GM23338 (cell line): ENCODE results near the gene OTUD3. TPM values are rescaled to one million over a fixed set of nuclear protein-coding genes. Genes with fewer than 3 reads are reported as not detected.

Experiments used
- ATAC-seq: fragments of 200-7000 bp; cut with Tn5 transposase; 3 replicates; pipeline ENCODE4 v1.9.1; 2020
- DNase-seq: peaks from one replicate; pipeline ENCODE4 v3.0.0-alpha.2; 2015; ENCODE audit warnings: low spot score
- H2AFZ ChIP-seq: fragments of 200-600 bp; sonication (generic); 2 replicates; pipeline ENCODE4 v1.8.0; 2016; ENCODE audit warnings: antibody characterized with exemption, mild to moderate bottlenecking, moderate library complexity
- H3F3A ChIP-seq: fragments of 200-600 bp; sonication (generic); replicated peaks from 2 replicates; pipeline ENCODE4 v1.8.0; 2017; ENCODE audit warnings: antibody characterized with exemption, mixed run types, low read depth
- H3K27ac ChIP-seq: fragments of 200-600 bp; sonication (generic); 2 replicates; pipeline ENCODE4 v1.6.1; 2016; ENCODE audit warnings: low read depth
- H3K27me3 ChIP-seq: fragments of 200-600 bp; sonication (generic); 2 replicates; pipeline ENCODE4 v1.8.0; 2016; ENCODE audit warnings: mild to moderate bottlenecking, mixed run types, moderate library complexity; ENCODE audit not compliant: insufficient read depth
- H3K36me3 ChIP-seq: fragments of 200-600 bp; sonication (generic); 2 replicates; pipeline ENCODE4 v1.8.0; 2016; ENCODE audit warnings: mild to moderate bottlenecking; ENCODE audit not compliant: insufficient read depth
- H3K4me1 ChIP-seq: fragments of 200-600 bp; sonication (generic); 2 replicates; pipeline ENCODE4 v1.8.0; 2016; ENCODE audit warnings: mild to moderate bottlenecking, moderate library complexity; ENCODE audit not compliant: insufficient read depth
- H3K4me2 ChIP-seq: fragments of 200-600 bp; sonication (generic); 2 replicates; pipeline ENCODE4 v1.7.1; 2017; ENCODE audit warnings: mixed run types
- H3K4me3 ChIP-seq: fragments of 200-600 bp; sonication (generic); 2 replicates; pipeline ENCODE4 v1.6.1; 2016; ENCODE audit warnings: mixed run types
- H3K79me2 ChIP-seq: fragments of 200-600 bp; sonication (generic); replicated peaks from 2 replicates; pipeline ENCODE4 v1.8.0; 2017; ENCODE audit warnings: mild to moderate bottlenecking; ENCODE audit not compliant: insufficient read depth
- H3K9me2 ChIP-seq: fragments of 200-600 bp; sonication (generic); 2 replicates; pipeline ENCODE4 v1.8.0; 2017; ENCODE audit not compliant: insufficient read depth
- H4K20me1 ChIP-seq: fragments of 200-600 bp; sonication (generic); replicated peaks from 2 replicates; pipeline ENCODE4 v1.8.0; 2017; ENCODE audit warnings: mild to moderate bottlenecking; ENCODE audit not compliant: insufficient read depth
- H3K27ac Mint-ChIP-seq: 2 replicates; pipeline ENCODE4 v1.8.0; 2020; ENCODE audit warnings: inconsistent platforms, mild to moderate bottlenecking, moderate library complexity, mixed read lengths
- H3K27me3 Mint-ChIP-seq: 3 replicates; pipeline ENCODE4 v1.8.0; 2022; ENCODE audit warnings: low read depth, mild to moderate bottlenecking, moderate library complexity, mixed read lengths, inconsistent platforms; ENCODE audit not compliant: insufficient read depth, poor library complexity
- H3K36me3 Mint-ChIP-seq: 3 replicates; pipeline ENCODE4 v1.8.0; 2021; ENCODE audit warnings: low read depth, mild to moderate bottlenecking, inconsistent platforms, moderate library complexity, mixed read lengths
- H3K4me1 Mint-ChIP-seq: 3 replicates; pipeline ENCODE4 v1.8.0; 2020; ENCODE audit warnings: mild to moderate bottlenecking, inconsistent platforms, mixed read lengths
- H3K4me3 Mint-ChIP-seq: 3 replicates; pipeline ENCODE4 v1.8.0; 2021; ENCODE audit warnings: moderate library complexity, mild to moderate bottlenecking, inconsistent platforms, mixed read lengths
- H3K9me3 Mint-ChIP-seq: 3 replicates; pipeline ENCODE4 v1.8.0; 2020; ENCODE audit warnings: moderate library complexity, mild to moderate bottlenecking, inconsistent platforms, mixed read lengths
- CREB1 ChIP-seq: fragments of 250-450 bp; sonication (Bioruptor Pico); IDR thresholded peaks from 2 replicates; pipeline ENCODE4 v1.5.0; 2020; ENCODE audit warnings: low read depth, mild to moderate bottlenecking, moderate library complexity
- EZH2phosphoT487 ChIP-seq: fragments of 200-600 bp; sonication (generic); IDR thresholded peaks from one replicate; pipeline ENCODE4 v1.8.1; 2018; ENCODE audit warnings: antibody characterized with exemption; ENCODE audit not compliant: unreplicated experiment
- JUNB ChIP-seq: IDR thresholded peaks from one replicate; pipeline ENCODE4 v1.6.1; 2016; ENCODE audit warnings: antibody characterized with exemption; ENCODE audit not compliant: unreplicated experiment
- NANOG ChIP-seq: IDR thresholded peaks from 2 replicates; pipeline ENCODE4 v1.6.1; 2016; ENCODE audit warnings: antibody characterized with exemption, borderline replicate concordance
- POLR2AphosphoS5 ChIP-seq: IDR thresholded peaks from 2 replicates; pipeline ENCODE4 v1.6.1; 2016; ENCODE audit warnings: antibody characterized with exemption, low read depth
- ZNF331 ChIP-seq: fragments of 250-450 bp; sonication (Bioruptor Pico); IDR thresholded peaks from 2 replicates; pipeline ENCODE4 v1.5.0; 2020; ENCODE audit warnings: low read depth, mild to moderate bottlenecking, moderate library complexity
- polyA plus RNA-seq: library from polyadenylated mRNA; unstranded; fragments of >200 nt; fragmentation: Nextera tagmentation; extraction: Ambion mirVana; gene quantifications from 2 replicates; pipeline ENCODE4 v1.2.1, GENCODE V29; 2016
- total RNA-seq: library from RNA; depleted of rRNA; stranded (reverse); fragments of >200 nt; shearing (Covaris generic); gene quantifications from 2 replicates; pipeline ENCODE4 v1.2.3, GENCODE V29; 2014
- TF ChIP-seq, protein P1 (sequence below), 2 experiments: fragments of 200-600 bp in 1 of 2; sonication (generic) in 1 of 2; conservative IDR thresholded peaks; 2 replicates each; pipeline versions ENCODE4 v1.5.1 to v1.6.1; 2016 to 2017; ENCODE audit warnings: antibody characterized with exemption in 2 of 2, low read depth in 2 of 2, mild to moderate bottlenecking in 2 of 2, moderate library complexity in 1 of 2
- TF ChIP-seq, protein P2 (sequence below): IDR thresholded peaks from 2 replicates; pipeline ENCODE4 v1.6.1; 2016; ENCODE audit warnings: antibody characterized with exemption
- TF ChIP-seq, protein P3 (sequence below): IDR thresholded peaks from one replicate; pipeline ENCODE4 v1.6.1; 2018; ENCODE audit warnings: antibody characterized with exemption; ENCODE audit not compliant: unreplicated experiment

The OTUD3 gene
- total and polyA plus RNA-seq, 2 experiments from 2014 or later: 3.0 to 12.9 TPM

DNA sequence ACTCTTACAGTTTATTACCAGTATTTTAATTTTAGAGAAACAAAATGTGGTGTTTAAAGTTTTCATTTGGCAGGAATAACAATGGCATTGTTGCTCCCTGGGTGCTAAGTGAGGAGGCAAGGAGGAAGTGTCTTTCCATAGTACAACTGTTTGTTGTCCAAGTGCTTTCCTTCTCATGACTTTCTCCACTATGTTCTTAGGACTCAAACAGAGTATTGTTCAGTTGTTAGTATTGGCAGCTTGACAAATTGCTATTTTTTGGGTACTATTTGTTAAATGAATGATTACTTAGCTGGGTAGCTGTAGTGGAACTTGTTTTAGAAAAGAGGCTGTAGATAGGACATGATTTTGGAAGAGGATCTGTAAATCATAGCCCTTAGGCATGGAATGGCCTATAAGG, 7.5 kb downstream of the OTUD3 start (continued):
- TF ChIP-seq, protein P1, sequence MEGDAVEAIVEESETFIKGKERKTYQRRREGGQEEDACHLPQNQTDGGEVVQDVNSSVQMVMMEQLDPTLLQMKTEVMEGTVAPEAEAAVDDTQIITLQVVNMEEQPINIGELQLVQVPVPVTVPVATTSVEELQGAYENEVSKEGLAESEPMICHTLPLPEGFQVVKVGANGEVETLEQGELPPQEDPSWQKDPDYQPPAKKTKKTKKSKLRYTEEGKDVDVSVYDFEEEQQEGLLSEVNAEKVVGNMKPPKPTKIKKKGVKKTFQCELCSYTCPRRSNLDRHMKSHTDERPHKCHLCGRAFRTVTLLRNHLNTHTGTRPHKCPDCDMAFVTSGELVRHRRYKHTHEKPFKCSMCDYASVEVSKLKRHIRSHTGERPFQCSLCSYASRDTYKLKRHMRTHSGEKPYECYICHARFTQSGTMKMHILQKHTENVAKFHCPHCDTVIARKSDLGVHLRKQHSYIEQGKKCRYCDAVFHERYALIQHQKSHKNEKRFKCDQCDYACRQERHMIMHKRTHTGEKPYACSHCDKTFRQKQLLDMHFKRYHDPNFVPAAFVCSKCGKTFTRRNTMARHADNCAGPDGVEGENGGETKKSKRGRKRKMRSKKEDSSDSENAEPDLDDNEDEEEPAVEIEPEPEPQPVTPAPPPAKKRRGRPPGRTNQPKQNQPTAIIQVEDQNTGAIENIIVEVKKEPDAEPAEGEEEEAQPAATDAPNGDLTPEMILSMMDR (conservative IDR thresholded peaks at IDR 0.05; ENCODE audit: low read depth in 2 of 2): no peak
- TF ChIP-seq, protein P2, sequence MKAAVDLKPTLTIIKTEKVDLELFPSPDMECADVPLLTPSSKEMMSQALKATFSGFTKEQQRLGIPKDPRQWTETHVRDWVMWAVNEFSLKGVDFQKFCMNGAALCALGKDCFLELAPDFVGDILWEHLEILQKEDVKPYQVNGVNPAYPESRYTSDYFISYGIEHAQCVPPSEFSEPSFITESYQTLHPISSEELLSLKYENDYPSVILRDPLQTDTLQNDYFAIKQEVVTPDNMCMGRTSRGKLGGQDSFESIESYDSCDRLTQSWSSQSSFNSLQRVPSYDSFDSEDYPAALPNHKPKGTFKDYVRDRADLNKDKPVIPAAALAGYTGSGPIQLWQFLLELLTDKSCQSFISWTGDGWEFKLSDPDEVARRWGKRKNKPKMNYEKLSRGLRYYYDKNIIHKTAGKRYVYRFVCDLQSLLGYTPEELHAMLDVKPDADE: no peak
- TF ChIP-seq NANOG: no peak
- TF ChIP-seq POLR2AphosphoS5: no peak
- TF ChIP-seq EZH2phosphoT487: no peak

DNA sequence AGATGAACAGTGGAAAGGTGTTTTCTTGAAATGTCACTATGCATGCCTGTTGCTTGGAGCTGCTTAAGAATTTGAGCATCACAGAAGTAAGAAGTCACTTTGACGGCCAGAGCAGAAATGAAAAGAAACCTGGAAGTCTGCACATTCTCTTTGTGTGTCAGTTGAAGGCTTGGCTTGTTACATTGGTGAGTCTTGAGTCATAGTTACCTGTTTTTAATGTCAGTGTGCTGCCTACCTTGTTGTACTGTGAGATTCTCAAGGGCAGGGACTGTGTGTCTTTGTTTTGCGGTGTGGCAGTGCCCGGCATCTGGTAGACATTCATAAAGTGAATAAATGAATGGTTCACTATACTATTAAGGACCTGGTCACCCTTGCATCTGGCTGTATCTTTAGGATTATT, 9.9 kb downstream of the OTUD3 start:
- H3K4me3 ChIP-seq: no peak overlapping the region
- no peaks in the 10 kb centered on the region for H3F3A ChIP-seq
- H2AFZ ChIP-seq: no peak overlapping the region
- H4K20me1 ChIP-seq: peaks cover 29% of the 10 kb centered on the region
- peaks cover 6% of the 10 kb centered on the region; the same call in 2 of the 3 replicates for H3K4me1 Mint-ChIP-seq
- H3K4me2 ChIP-seq: no peak overlapping the region
- peaks cover 63% of the 10 kb centered on the region for H3K79me2 ChIP-seq
- no peaks in the 10 kb centered on the region for H3K9me3 Mint-ChIP-seq
- H3K27ac Mint-ChIP-seq: no peak overlapping the region
- no peaks in the 10 kb centered on the region for H3K27me3 ChIP-seq
- peaks cover 7% of the 10 kb centered on the region for H3K36me3 ChIP-seq
- no peaks in the 10 kb centered on the region for H3K4me1 ChIP-seq
- no peaks in the 10 kb centered on the region for H3K27me3 Mint-ChIP-seq
- ATAC-seq: no peak
- no peak overlapping the region for H3K4me3 Mint-ChIP-seq
- H3K9me2 ChIP-seq: no peaks in the 10 kb centered on the region
- H3K27ac ChIP-seq: no peak overlapping the region
- no peak for DNase-seq
- H3K36me3 Mint-ChIP-seq: peaks cover 43% of the 10 kb centered on the region
- no peak for TF ChIP-seq POLR2AphosphoS5
- TF ChIP-seq, protein P3, sequence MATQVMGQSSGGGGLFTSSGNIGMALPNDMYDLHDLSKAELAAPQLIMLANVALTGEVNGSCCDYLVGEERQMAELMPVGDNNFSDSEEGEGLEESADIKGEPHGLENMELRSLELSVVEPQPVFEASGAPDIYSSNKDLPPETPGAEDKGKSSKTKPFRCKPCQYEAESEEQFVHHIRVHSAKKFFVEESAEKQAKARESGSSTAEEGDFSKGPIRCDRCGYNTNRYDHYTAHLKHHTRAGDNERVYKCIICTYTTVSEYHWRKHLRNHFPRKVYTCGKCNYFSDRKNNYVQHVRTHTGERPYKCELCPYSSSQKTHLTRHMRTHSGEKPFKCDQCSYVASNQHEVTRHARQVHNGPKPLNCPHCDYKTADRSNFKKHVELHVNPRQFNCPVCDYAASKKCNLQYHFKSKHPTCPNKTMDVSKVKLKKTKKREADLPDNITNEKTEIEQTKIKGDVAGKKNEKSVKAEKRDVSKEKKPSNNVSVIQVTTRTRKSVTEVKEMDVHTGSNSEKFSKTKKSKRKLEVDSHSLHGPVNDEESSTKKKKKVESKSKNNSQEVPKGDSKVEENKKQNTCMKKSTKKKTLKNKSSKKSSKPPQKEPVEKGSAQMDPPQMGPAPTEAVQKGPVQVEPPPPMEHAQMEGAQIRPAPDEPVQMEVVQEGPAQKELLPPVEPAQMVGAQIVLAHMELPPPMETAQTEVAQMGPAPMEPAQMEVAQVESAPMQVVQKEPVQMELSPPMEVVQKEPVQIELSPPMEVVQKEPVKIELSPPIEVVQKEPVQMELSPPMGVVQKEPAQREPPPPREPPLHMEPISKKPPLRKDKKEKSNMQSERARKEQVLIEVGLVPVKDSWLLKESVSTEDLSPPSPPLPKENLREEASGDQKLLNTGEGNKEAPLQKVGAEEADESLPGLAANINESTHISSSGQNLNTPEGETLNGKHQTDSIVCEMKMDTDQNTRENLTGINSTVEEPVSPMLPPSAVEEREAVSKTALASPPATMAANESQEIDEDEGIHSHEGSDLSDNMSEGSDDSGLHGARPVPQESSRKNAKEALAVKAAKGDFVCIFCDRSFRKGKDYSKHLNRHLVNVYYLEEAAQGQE: no peak

DNA sequence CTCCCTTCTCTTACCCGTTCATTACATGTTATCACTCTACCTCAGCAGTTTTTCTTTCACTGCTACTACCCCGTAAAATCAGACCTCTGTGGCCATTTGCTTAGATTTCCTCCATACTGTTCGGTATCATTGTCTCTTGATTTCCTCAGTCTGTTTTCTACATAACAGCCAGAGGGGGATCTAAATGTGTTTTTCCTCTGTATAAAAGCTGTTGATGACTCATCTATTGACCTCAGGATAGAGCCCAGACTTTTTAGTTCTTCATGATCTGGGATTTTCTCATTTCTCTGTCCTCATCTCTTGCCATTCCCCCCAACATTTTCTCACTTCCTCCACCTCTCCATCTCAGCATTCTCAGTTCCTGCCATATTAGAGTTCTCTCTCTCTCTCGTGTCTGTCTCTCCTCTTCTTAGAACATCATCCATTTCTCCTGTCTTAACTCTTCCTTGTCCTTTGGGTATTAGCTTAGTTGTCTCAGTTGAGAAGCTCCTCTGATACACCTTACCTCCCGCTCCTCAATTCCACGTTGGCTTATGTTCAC, 10.5 kb downstream of the OTUD3 start:
- no peak overlapping the region for H3K27ac ChIP-seq
- H3K4me1 ChIP-seq: no peaks in the 10 kb centered on the region
- Mint-ChIP-seq H3K4me1 (peaks cover 6% of the 10 kb centered on the region; the same call in 2 of the 3 replicates), H3K4me3 (no peak overlapping the region), H3K36me3 (peaks cover 48% of the 10 kb centered on the region), H3K9me3 (no peaks in the 10 kb centered on the region), H3K27ac (no peak overlapping the region), H3K27me3 (no peaks in the 10 kb centered on the region)
- peaks cover 7% of the 10 kb centered on the region for H3K36me3 ChIP-seq
- H3K4me2 ChIP-seq: no peak overlapping the region
- peaks cover 29% of the 10 kb centered on the region for H4K20me1 ChIP-seq
- H3K4me3 ChIP-seq: no peak overlapping the region
- no peaks in the 10 kb centered on the region for H3K9me2 ChIP-seq
- no peaks in the 10 kb centered on the region for H3K27me3 ChIP-seq
- H3K79me2 ChIP-seq: peaks cover 57% of the 10 kb centered on the region
- ATAC-seq (no peak), DNase-seq (no peak)
- H2AFZ ChIP-seq: no peak overlapping the region
- no peaks in the 10 kb centered on the region for H3F3A ChIP-seq
- TF ChIP-seq CREB1 (CRISPR knock-in tag) (no peak), EZH2phosphoT487 (no peak), POLR2AphosphoS5 (no peak), ZNF331 (no peak), JUNB (no peak)
- TF ChIP-seq, protein P3: no peak
- TF ChIP-seq, protein P1 (conservative IDR thresholded peaks at IDR 0.05; ENCODE audit: low read depth in 2 of 2): no peak
